ENCODE data around the gene SCRN1. TPM values are rescaled to one million over a fixed set of nuclear protein-coding genes. Genes with fewer than 3 reads are reported as not detected.
A peak's percentile ranks its signal among the peaks of the same experiment; 100 is the strongest.

Gene SCRN1
- total and polyA plus RNA-seq, 4 donors = 30.8 to 71.9 (median 44.4) TPM

- Histone ChIP-seq H3K36me3 (ENCODE audit: control insufficient read depth in 1 of 2, insufficient read depth in 2 of 2, low read length in 1 of 2) (no peaks in the 10 kb centered on the region), H3K27me3 (ENCODE audit: control insufficient read depth in 1 of 2, insufficient read depth in 2 of 2, low read length in 1 of 2) (no peaks in the 10 kb centered on the region), H3K4me1 (ENCODE audit: control insufficient read depth in 1 of 2, insufficient read depth in 2 of 2, low read length in 2 of 2) (no peaks in the 10 kb centered on the region), H3K27ac (ENCODE audit: low read depth in 1 of 2, low read length in 2 of 2) (no peak overlapping the region), H3K9me3 (ENCODE audit: control insufficient read depth, low read length) (no peaks in the 10 kb centered on the region), H3K4me3 (ENCODE audit: low read length in 2 of 2) (no peak overlapping the region)
- intact Hi-C loops (cut with DNase I) = no loop called here
- 84 to 85% methylated on average over 4 of the region's 4 CpGs for WGBS, 2 donors
- no peak for DNase-seq
- ATAC-seq (ENCODE audit: low FRiP score) = no peak
These were observed 99.3 kb downstream of the SCRN1 start for GRCh38 chr7:29890251-29890650.

- H3K9me3 ChIP-seq (ENCODE audit: control insufficient read depth, low read length) = no peaks in the 10 kb centered on the region
- intact Hi-C loops (cut with DNase I) = no loop called here
- H3K27ac ChIP-seq (ENCODE audit: low read depth in 1 of 2, low read length in 2 of 2) = no peak overlapping the region
- no peaks in the 10 kb centered on the region for H3K27me3 ChIP-seq (ENCODE audit: control insufficient read depth in 1 of 2, insufficient read depth in 2 of 2, low read length in 1 of 2)
- no peaks in the 10 kb centered on the region for H3K4me1 ChIP-seq (ENCODE audit: control insufficient read depth in 1 of 2, insufficient read depth in 2 of 2, low read length in 2 of 2)
- no peak overlapping the region for H3K4me3 ChIP-seq (ENCODE audit: low read length in 2 of 2)
- no peaks in the 10 kb centered on the region for H3K36me3 ChIP-seq (ENCODE audit: control insufficient read depth in 1 of 2, insufficient read depth in 2 of 2, low read length in 1 of 2)
- WGBS, 2 donors = 92 to 94% methylated on average over 5 of the region's 5 CpGs
- DNase-seq = no peak
- ATAC-seq (ENCODE audit: low FRiP score) = no peak
These were observed 100.3 kb downstream of the SCRN1 start for GRCh38 chr7:29889288-29889687.

- ATAC-seq (ENCODE audit: low FRiP score) = no peak
- no peaks in the 10 kb centered on the region for H3K36me3 ChIP-seq (ENCODE audit: control insufficient read depth in 1 of 2, insufficient read depth in 2 of 2, low read length in 1 of 2)
- H3K9me3 ChIP-seq (ENCODE audit: control insufficient read depth, low read length) = no peaks in the 10 kb centered on the region
- H3K27me3 ChIP-seq (ENCODE audit: control insufficient read depth in 1 of 2, insufficient read depth in 2 of 2, low read length in 1 of 2) = no peaks in the 10 kb centered on the region
- no peak overlapping the region for H3K27ac ChIP-seq (ENCODE audit: low read depth in 1 of 2, low read length in 2 of 2)
- DNase-seq = no peak
- 83 to 94% methylated on average over 7 of the region's 7 CpGs for WGBS, 2 donors
- intact Hi-C loops (cut with DNase I) = no loop called here
- H3K4me3 ChIP-seq (ENCODE audit: low read length in 2 of 2) = no peak overlapping the region
- no peaks in the 10 kb centered on the region for H3K4me1 ChIP-seq (ENCODE audit: control insufficient read depth in 1 of 2, insufficient read depth in 2 of 2, low read length in 2 of 2)
These were observed 101.6 kb downstream of the SCRN1 start for GRCh38 chr7:29888006-29888405.

GRCh38 chr7:29886827-29887226 is 102.8 kb downstream of the SCRN1 start:
- no peaks in the 10 kb centered on the region for H3K36me3 ChIP-seq (ENCODE audit: control insufficient read depth in 1 of 2, insufficient read depth in 2 of 2, low read length in 1 of 2)
- no peaks in the 10 kb centered on the region for H3K27me3 ChIP-seq (ENCODE audit: control insufficient read depth in 1 of 2, insufficient read depth in 2 of 2, low read length in 1 of 2)
- 97 to 99% methylated on average over 2 of the region's 2 CpGs for WGBS, 2 donors
- H3K27ac ChIP-seq (ENCODE audit: low read depth in 1 of 2, low read length in 2 of 2) = no peak overlapping the region
- H3K4me3 ChIP-seq (ENCODE audit: low read length in 2 of 2) = no peak overlapping the region
- intact Hi-C loops (cut with DNase I) = no loop called here
- DNase-seq (no peak), ATAC-seq (ENCODE audit: low FRiP score) (no peak)
- H3K9me3 ChIP-seq (ENCODE audit: control insufficient read depth, low read length) = no peaks in the 10 kb centered on the region
- no peaks in the 10 kb centered on the region for H3K4me1 ChIP-seq (ENCODE audit: control insufficient read depth in 1 of 2, insufficient read depth in 2 of 2, low read length in 2 of 2)

GRCh38 chr7:29885626-29886025 is 104.0 kb downstream of the SCRN1 start:
- Histone ChIP-seq H3K9me3 (ENCODE audit: control insufficient read depth, low read length) (no peaks in the 10 kb centered on the region), H3K27ac (ENCODE audit: low read depth in 1 of 2, low read length in 2 of 2) (no peak overlapping the region), H3K27me3 (ENCODE audit: control insufficient read depth in 1 of 2, insufficient read depth in 2 of 2, low read length in 1 of 2) (no peaks in the 10 kb centered on the region), H3K4me3 (ENCODE audit: low read length in 2 of 2) (no peak overlapping the region), H3K4me1 (ENCODE audit: control insufficient read depth in 1 of 2, insufficient read depth in 2 of 2, low read length in 2 of 2) (no peaks in the 10 kb centered on the region), H3K36me3 (ENCODE audit: control insufficient read depth in 1 of 2, insufficient read depth in 2 of 2, low read length in 1 of 2) (no peaks in the 10 kb centered on the region)
- DNase-seq (no peak), ATAC-seq (ENCODE audit: low FRiP score) (no peak)
- intact Hi-C loops (cut with DNase I) = no loop called here
- 95% methylated on average over 3 of the region's 3 CpGs for WGBS, 2 donors

- Histone ChIP-seq H3K4me1 (ENCODE audit: control insufficient read depth in 1 of 2, insufficient read depth in 2 of 2, low read length in 2 of 2) (no peaks in the 10 kb centered on the region), H3K27ac (ENCODE audit: low read depth in 1 of 2, low read length in 2 of 2) (no peak overlapping the region), H3K9me3 (ENCODE audit: control insufficient read depth, low read length) (no peaks in the 10 kb centered on the region), H3K4me3 (ENCODE audit: low read length in 2 of 2) (peak overlapping the region; percentile 37 to 49), H3K36me3 (ENCODE audit: control insufficient read depth in 1 of 2, insufficient read depth in 2 of 2, low read length in 1 of 2) (no peaks in the 10 kb centered on the region), H3K27me3 (ENCODE audit: control insufficient read depth in 1 of 2, insufficient read depth in 2 of 2, low read length in 1 of 2) (no peaks in the 10 kb centered on the region)
- DNase-seq = no peak
- 21 to 29% methylated on average over 25 to 28 of the region's 28 CpGs for WGBS, 2 donors
- no peak for ATAC-seq (ENCODE audit: low FRiP score)
- intact Hi-C loops (cut with DNase I) = loop anchor here in 1 of 2 donors (5.0 kb wide), 1 partner anchor 38 kb away; no protein-coding TSS in a partner anchor
These were observed 105.0 kb downstream of the SCRN1 start for GRCh38 chr7:29884399-29885272.

- peak in 1 of 2 donors; percentile 75 for DNase-seq
- intact Hi-C loops (cut with DNase I) = loop anchor here in 1 of 2 donors (5.0 kb wide), 1 partner anchor 39 kb away; no protein-coding TSS in a partner anchor
- no peak overlapping the region for H3K27ac ChIP-seq (ENCODE audit: low read depth in 1 of 2, low read length in 2 of 2)
- no peaks in the 10 kb centered on the region for H3K27me3 ChIP-seq (ENCODE audit: control insufficient read depth in 1 of 2, insufficient read depth in 2 of 2, low read length in 1 of 2)
- H3K4me3 ChIP-seq (ENCODE audit: low read length in 2 of 2) = peak overlapping the region; percentile 37 to 49
- ATAC-seq (ENCODE audit: low FRiP score) = no peak
- no peaks in the 10 kb centered on the region for H3K4me1 ChIP-seq (ENCODE audit: control insufficient read depth in 1 of 2, insufficient read depth in 2 of 2, low read length in 2 of 2)
- 21 to 23% methylated on average over 37 to 46 of the region's 46 CpGs for WGBS, 2 donors
- H3K9me3 ChIP-seq (ENCODE audit: control insufficient read depth, low read length) = no peaks in the 10 kb centered on the region
- no peaks in the 10 kb centered on the region for H3K36me3 ChIP-seq (ENCODE audit: control insufficient read depth in 1 of 2, insufficient read depth in 2 of 2, low read length in 1 of 2)
These were observed 105.9 kb downstream of the SCRN1 start for GRCh38 chr7:29883462-29884398.

GRCh38 chr7:29882481-29882880 is 107.1 kb downstream of the SCRN1 start:
- no peaks in the 10 kb centered on the region for H3K27me3 ChIP-seq (ENCODE audit: control insufficient read depth in 1 of 2, insufficient read depth in 2 of 2, low read length in 1 of 2)
- H3K9me3 ChIP-seq (ENCODE audit: control insufficient read depth, low read length) = no peaks in the 10 kb centered on the region
- 93 to 97% methylated on average over 1 of the region's 1 CpG for WGBS, 2 donors
- ATAC-seq (ENCODE audit: low FRiP score) = no peak
- H3K4me3 ChIP-seq (ENCODE audit: low read length in 2 of 2) = no peak overlapping the region
- H3K36me3 ChIP-seq (ENCODE audit: control insufficient read depth in 1 of 2, insufficient read depth in 2 of 2, low read length in 1 of 2) = no peaks in the 10 kb centered on the region
- no peak overlapping the region for H3K27ac ChIP-seq (ENCODE audit: low read depth in 1 of 2, low read length in 2 of 2)
- intact Hi-C loops (cut with DNase I) = loop anchor here in 1 of 2 donors (5.0 kb wide), 1 partner anchor 40 kb away; no protein-coding TSS in a partner anchor
- no peaks in the 10 kb centered on the region for H3K4me1 ChIP-seq (ENCODE audit: control insufficient read depth in 1 of 2, insufficient read depth in 2 of 2, low read length in 2 of 2)
- no peak for DNase-seq

Measured in aorta (tissue), 5 donors.